DOHH2 (cell line): Measurements from ENCODE around the gene SPACA6.

ENCODE experiments used
- H3F3A ChIP-seq: fragments of 200-600 bp; sonication (generic), shearing (Covaris generic); 2 replicates; pipeline ENCODE4 v1.6.0; 2016; ENCODE audit warnings: antibody characterized with exemption, mild to moderate bottlenecking; ENCODE audit not compliant: control insufficient read depth, insufficient read depth
- H3K27ac ChIP-seq: fragments of 200-600 bp; sonication (generic); 2 replicates; pipeline ENCODE4 v1.5.1; 2014; ENCODE audit warnings: low read depth, mild to moderate bottlenecking, low read length, moderate library complexity
- H3K27me3 ChIP-seq: fragments of 200-600 bp; sonication (generic); 2 replicates; pipeline ENCODE4 v1.6.1; 2014; ENCODE audit warnings: mild to moderate bottlenecking, low read length, mixed read lengths; ENCODE audit not compliant: control insufficient read depth
- H3K36me3 ChIP-seq: fragments of 200-600 bp; sonication (generic); 2 replicates; pipeline ENCODE4 v1.6.1; 2014; ENCODE audit warnings: mild to moderate bottlenecking, low read length, moderate library complexity, mixed read lengths; ENCODE audit not compliant: control insufficient read depth
- H3K4me1 ChIP-seq: fragments of 200-600 bp; sonication (generic); 2 replicates; pipeline ENCODE4 v1.6.1; 2014; ENCODE audit warnings: mild to moderate bottlenecking, low read length, mixed read lengths; ENCODE audit not compliant: control insufficient read depth
- H3K4me2 ChIP-seq: fragments of 200-600 bp; sonication (generic); 2 replicates; pipeline ENCODE4 v1.6.0; 2014; ENCODE audit warnings: mild to moderate bottlenecking, low read length, moderate library complexity
- H3K4me3 ChIP-seq: fragments of 200-600 bp; sonication (generic); 2 replicates; pipeline ENCODE4 v1.5.1; 2014; ENCODE audit warnings: mild to moderate bottlenecking, low read length, mixed read lengths
- H3K79me2 ChIP-seq: fragments of 200-600 bp; sonication (generic); 2 replicates; pipeline ENCODE4 v1.6.1; 2014; ENCODE audit warnings: mild to moderate bottlenecking, low read length, mixed read lengths; ENCODE audit not compliant: control insufficient read depth
- H3K9me2 ChIP-seq: fragments of 200-600 bp; sonication (generic); replicated peaks from 2 replicates; pipeline ENCODE4 v1.6.1; 2014; ENCODE audit warnings: mild to moderate bottlenecking, low read length, mixed read lengths; ENCODE audit not compliant: control insufficient read depth
- H3K9me3 ChIP-seq: fragments of 200-600 bp; sonication (generic); 2 replicates; pipeline ENCODE4 v1.6.1; 2014; ENCODE audit warnings: antibody characterized with exemption, low read length, mixed read lengths; ENCODE audit not compliant: control insufficient read depth, insufficient read depth
- H4K20me1 ChIP-seq: fragments of 200-600 bp; sonication (generic); 2 replicates; pipeline ENCODE4 v1.6.0; 2014; ENCODE audit warnings: low read depth, mild to moderate bottlenecking, antibody characterized with exemption, low read length, moderate library complexity; ENCODE audit not compliant: control insufficient read depth, insufficient read depth
- EZH2phosphoT487 ChIP-seq: fragments of 200-600 bp; sonication (generic); IDR thresholded peaks from 2 replicates; pipeline ENCODE4 v1.6.1; 2017; ENCODE audit warnings: borderline replicate concordance, mild to moderate bottlenecking, antibody characterized with exemption, low read length, moderate library complexity, mixed read lengths
- TF ChIP-seq, protein P1 (sequence below): fragments of 200-600 bp; sonication (generic); IDR thresholded peaks from one replicate; pipeline ENCODE4 v1.5.1; 2014; ENCODE audit warnings: antibody characterized with exemption, mild to moderate bottlenecking, low read depth, low read length; ENCODE audit not compliant: poor library complexity, severe bottlenecking

SPACA6 gene

DNA sequence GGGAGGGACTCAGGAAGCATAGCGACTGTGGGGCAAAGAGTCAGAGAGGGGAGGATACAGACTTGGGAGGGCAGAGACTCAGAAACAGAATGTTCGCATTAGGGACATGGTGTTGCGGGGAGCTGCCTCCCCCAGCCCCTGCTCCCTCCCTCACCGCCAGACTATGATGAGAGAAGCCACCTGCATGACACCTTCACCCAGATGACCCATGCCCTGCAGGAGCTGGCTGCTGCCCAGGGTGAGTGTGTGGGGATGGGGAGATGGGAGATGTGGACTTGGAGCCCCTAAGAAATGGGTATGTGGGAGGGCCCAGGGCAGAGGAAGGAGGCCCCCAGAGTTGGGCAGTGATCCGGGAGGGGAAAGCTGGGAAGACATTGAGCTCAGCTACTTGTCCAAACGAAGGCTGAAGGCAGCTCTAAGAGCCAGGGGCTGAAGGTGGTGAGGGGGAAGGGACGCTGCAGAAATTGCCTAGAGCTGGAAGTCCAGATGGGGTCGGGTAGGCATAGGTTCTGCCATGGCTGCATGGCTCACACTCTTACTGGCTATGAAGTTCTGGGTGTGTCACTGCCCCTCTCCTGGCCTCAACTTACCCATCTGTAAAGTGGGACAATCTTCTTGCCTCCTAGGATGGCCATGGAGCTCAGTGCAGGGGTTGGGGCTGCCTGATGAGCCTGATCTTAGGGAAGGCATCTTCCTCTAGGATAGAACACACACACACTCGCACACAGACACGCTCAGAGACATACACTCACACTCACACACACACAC is 1.4 kb downstream of the SPACA6 start:
- no peak overlapping the region for H3K4me3 ChIP-seq
- no peaks in the 10 kb centered on the region for H3K9me2 ChIP-seq
- no peaks in the 10 kb centered on the region for H3K36me3 ChIP-seq
- no peaks in the 10 kb centered on the region for H3K9me3 ChIP-seq
- H3K27me3 ChIP-seq: no peaks in the 10 kb centered on the region
- H3F3A ChIP-seq: no peaks in the 10 kb centered on the region
- peaks cover 22% of the 10 kb centered on the region for H3K4me1 ChIP-seq
- H4K20me1 ChIP-seq: no peaks in the 10 kb centered on the region
- no peak overlapping the region for H3K4me2 ChIP-seq
- H3K27ac ChIP-seq: no peak overlapping the region
- TF ChIP-seq EZH2phosphoT487: no peak
- TF ChIP-seq, protein P1, sequence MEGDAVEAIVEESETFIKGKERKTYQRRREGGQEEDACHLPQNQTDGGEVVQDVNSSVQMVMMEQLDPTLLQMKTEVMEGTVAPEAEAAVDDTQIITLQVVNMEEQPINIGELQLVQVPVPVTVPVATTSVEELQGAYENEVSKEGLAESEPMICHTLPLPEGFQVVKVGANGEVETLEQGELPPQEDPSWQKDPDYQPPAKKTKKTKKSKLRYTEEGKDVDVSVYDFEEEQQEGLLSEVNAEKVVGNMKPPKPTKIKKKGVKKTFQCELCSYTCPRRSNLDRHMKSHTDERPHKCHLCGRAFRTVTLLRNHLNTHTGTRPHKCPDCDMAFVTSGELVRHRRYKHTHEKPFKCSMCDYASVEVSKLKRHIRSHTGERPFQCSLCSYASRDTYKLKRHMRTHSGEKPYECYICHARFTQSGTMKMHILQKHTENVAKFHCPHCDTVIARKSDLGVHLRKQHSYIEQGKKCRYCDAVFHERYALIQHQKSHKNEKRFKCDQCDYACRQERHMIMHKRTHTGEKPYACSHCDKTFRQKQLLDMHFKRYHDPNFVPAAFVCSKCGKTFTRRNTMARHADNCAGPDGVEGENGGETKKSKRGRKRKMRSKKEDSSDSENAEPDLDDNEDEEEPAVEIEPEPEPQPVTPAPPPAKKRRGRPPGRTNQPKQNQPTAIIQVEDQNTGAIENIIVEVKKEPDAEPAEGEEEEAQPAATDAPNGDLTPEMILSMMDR: no peak
- no peaks in the 10 kb centered on the region for H3K79me2 ChIP-seq

DNA sequence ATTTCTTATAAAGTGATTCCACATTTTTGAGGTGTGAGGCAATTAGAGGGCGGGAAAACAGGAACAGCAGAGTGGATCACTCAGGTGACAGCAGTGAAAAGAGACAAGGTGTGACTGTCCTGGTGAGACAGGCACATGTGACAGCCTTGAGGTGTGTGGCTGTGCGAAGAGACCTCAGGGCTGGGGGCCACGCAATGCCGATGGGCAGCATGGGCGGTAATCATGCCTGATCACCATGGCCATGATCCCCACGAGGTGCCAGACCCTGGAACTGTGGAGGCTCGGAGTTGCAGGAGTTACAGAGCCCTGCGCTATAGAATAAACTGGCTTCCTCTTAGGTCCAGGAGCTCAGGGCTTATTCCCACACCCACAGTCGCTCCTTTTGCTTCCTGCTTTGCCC is 2.0 kb downstream of the SPACA6 start:
- Histone ChIP-seq H3K4me1 (peaks cover 18% of the 10 kb centered on the region), H3K27ac (no peak overlapping the region), H3F3A (no peaks in the 10 kb centered on the region), H3K4me2 (no peak overlapping the region), H3K9me3 (no peaks in the 10 kb centered on the region), H4K20me1 (no peaks in the 10 kb centered on the region), H3K4me3 (no peak overlapping the region), H3K36me3 (no peaks in the 10 kb centered on the region), H3K27me3 (no peaks in the 10 kb centered on the region), H3K79me2 (no peaks in the 10 kb centered on the region), H3K9me2 (no peaks in the 10 kb centered on the region)
- TF ChIP-seq, protein P1: no peak
- TF ChIP-seq EZH2phosphoT487: no peak

DNA sequence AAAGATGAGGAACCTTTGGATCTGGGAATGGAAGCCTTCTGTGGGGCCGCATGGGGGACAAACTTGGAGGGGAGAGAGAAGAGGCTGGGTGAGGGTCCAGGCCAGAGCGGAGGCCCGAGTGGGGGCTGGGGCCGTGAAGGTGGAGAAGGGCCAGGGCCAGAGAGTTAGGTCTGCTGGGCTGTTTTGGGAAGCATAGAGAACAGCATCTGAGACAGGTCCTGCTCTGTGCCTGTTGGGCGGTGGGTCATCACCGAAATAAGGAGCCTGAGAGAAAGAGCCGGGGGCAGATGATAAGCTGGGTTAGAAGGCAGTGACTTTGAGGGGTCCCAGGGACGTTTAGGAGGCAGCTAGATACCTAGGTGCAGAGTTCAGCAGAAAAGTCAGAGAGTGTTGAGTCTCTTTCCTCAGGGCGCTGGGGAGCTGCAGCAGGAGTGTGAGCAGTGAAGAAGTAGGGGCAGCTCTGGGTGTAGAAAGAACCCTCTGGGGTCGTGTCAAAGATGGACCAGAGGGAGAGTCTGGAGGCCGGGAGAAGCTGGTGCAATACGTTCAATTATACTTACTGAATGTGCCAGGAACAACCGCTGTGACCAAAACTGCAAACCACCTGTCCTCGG is 2.7 kb downstream of the SPACA6 start:
- Histone ChIP-seq H3K27ac (no peak overlapping the region), H3K9me3 (no peaks in the 10 kb centered on the region), H3K4me3 (no peak overlapping the region), H3K27me3 (no peaks in the 10 kb centered on the region), H3K4me1 (peaks cover 11% of the 10 kb centered on the region), H3K9me2 (no peaks in the 10 kb centered on the region), H3K79me2 (no peaks in the 10 kb centered on the region), H3K36me3 (no peaks in the 10 kb centered on the region), H3F3A (no peaks in the 10 kb centered on the region), H4K20me1 (no peaks in the 10 kb centered on the region), H3K4me2 (no peak overlapping the region)
- TF ChIP-seq EZH2phosphoT487: no peak
- TF ChIP-seq, protein P1: no peak
